Mucosa of descending colon (tissue), 3 donors: ENCODE data around the gene RP2. TPM values are rescaled to one million over a fixed set of nuclear protein-coding genes. Genes with fewer than 3 reads are reported as not detected.

Source experiments
- ATAC-seq: fragments of 200-7000 bp; cut with Tn5 transposase; one replicate; pipeline ENCODE4 v1.9.1; 2020; ENCODE audit warnings: mild to moderate bottlenecking, moderate library complexity
- DNase-seq, 3 donors: peaks; one replicate each; pipeline ENCODE4 v3.0.0-alpha.2; 2020
- H3K36me3 ChIP-seq: fragments of 200-600 bp; one replicate; pipeline ENCODE4 v1.8.0; 2021; ENCODE audit warnings: low read depth, mild to moderate bottlenecking
- H3K4me1 ChIP-seq: fragments of 200-600 bp; one replicate; pipeline ENCODE4 v1.8.0; 2021; ENCODE audit warnings: low read depth, mild to moderate bottlenecking
- H3K4me3 ChIP-seq: fragments of 200-600 bp; one replicate; pipeline ENCODE4 v1.8.0; 2021; ENCODE audit warnings: mild to moderate bottlenecking
- H3K9me3 ChIP-seq: fragments of 200-600 bp; one replicate; pipeline ENCODE4 v1.8.0; 2021; ENCODE audit warnings: mild to moderate bottlenecking
- CTCF ChIP-seq: fragments of 200-600 bp; IDR thresholded peaks from one replicate; pipeline ENCODE4 v1.8.0; 2022; ENCODE audit warnings: antibody characterized with exemption, mild to moderate bottlenecking
- intact Hi-C, 2 donors: fragments of 100-400 bp; cut with DNase I in 1 of 2; cut with micrococcal nuclease in 1 of 2; formaldehyde crosslinking; loops; one replicate each; pipeline versions ENCODE4 v1.11.0 to v1.11.1; 2022; cut with DNase I, micrococcal nuclease
- long read RNA-seq, 2 donors: library from polyadenylated mRNA; unstranded; transcript quantifications; one replicate each; pipeline ENCODE4 v2.0.0, GENCODE V29; 2019 to 2021
- total RNA-seq, 3 donors: library from RNA; stranded (reverse); fragmentation: NEBNext Ultra II Directional in 2 of 3; extraction: Animal tissue kit (Norgen Biotek cat#: 25700) in 2 of 3; gene quantifications; one replicate each; pipeline versions ENCODE4 v1.2.1 to v1.2.4, GENCODE V29; 2021 to 2023
- donor health status: DM: no; HTN: no; CAD: no; lungs with moderate emphysema.
- donor health status: DM: no; HTN: no; CAD: no.
- donor health status: DM: no; HTN: yes; CAD: no.

Gene RP2
- total RNA-seq: 10 to 100 TPM; 12.1 to 16.9 (median 13.8) TPM
- long read RNA-seq, donor 1, transcript RP2-201 (5 exons, 3,803 nt): major isoform, 24 of 25 reads
- long read RNA-seq, donor 1, partial matches to known transcripts: 0 of 25 reads
- long read RNA-seq, donor 1, other reads (novel, unspliced or antisense): 1 of 25 reads
- long read RNA-seq, donor 2, partial matches to known transcripts: 2 of 6 reads
- long read RNA-seq, donor 2, other reads (novel, unspliced or antisense): 0 of 6 reads

GRCh38 chrX:46836701-46837557 is at the start of gene RP2:
TSS of gene RP2 (plus strand) at chrX:46837043. CDS start at chrX:46837101, 58 bp downstream.
- ATAC-seq (peak; percentile 96), DNase-seq (peak; percentile 89 to 95 (median 92))
- TF ChIP-seq CTCF: peak; percentile 11
- Histone ChIP-seq H3K4me1 (peaks cover 2% of the 10 kb centered on the region), H3K4me3 (peak within 1 kb of the TSS; percentile 56), H3K36me3 (no peaks in the 10 kb centered on the region), H3K9me3 (no peaks in the 10 kb centered on the region)
- intact Hi-C loops: no loop called here

- ATAC-seq (no peak), DNase-seq (no peak)
- TF ChIP-seq CTCF: no peak
- intact Hi-C loops: no loop called here
- H3K4me1 ChIP-seq: no peaks in the 10 kb centered on the region
- no peaks in the 10 kb centered on the region for H3K36me3 ChIP-seq
- no peak overlapping the region for H3K4me3 ChIP-seq
- no peaks in the 10 kb centered on the region for H3K9me3 ChIP-seq
Observed at GRCh38 chrX:46788902-46789301, 47.9 kb upstream of the RP2 start.

- intact Hi-C loops: no loop called here
- ATAC-seq (peak; percentile 53), DNase-seq (no peak)
- H3K4me1 ChIP-seq: no peaks in the 10 kb centered on the region
- no peak for TF ChIP-seq CTCF
- no peak overlapping the region for H3K4me3 ChIP-seq
- H3K9me3 ChIP-seq: no peaks in the 10 kb centered on the region
- no peaks in the 10 kb centered on the region for H3K36me3 ChIP-seq
Observed at GRCh38 chrX:46791927-46792809, 44.7 kb upstream of the RP2 start.

- ATAC-seq (no peak), DNase-seq (no peak)
- Histone ChIP-seq H3K4me3 (no peak overlapping the region), H3K4me1 (no peaks in the 10 kb centered on the region), H3K36me3 (no peaks in the 10 kb centered on the region), H3K9me3 (no peaks in the 10 kb centered on the region)
- intact Hi-C loops: no loop called here
- TF ChIP-seq CTCF: no peak
Observed at GRCh38 chrX:46792810-46793188, 44.0 kb upstream of the RP2 start.

- no peaks in the 10 kb centered on the region for H3K4me1 ChIP-seq
- DNase-seq (no peak), ATAC-seq (no peak)
- no peaks in the 10 kb centered on the region for H3K36me3 ChIP-seq
- no peaks in the 10 kb centered on the region for H3K9me3 ChIP-seq
- no peak overlapping the region for H3K4me3 ChIP-seq
- no peak for TF ChIP-seq CTCF
- intact Hi-C loops: no loop called here
Observed at GRCh38 chrX:46793386-46794143, 43.3 kb upstream of the RP2 start.
